Activated naive CD4-positive, alpha-beta T cell treated with anti-CD3 and anti-CD28 coated beads, Interleukin-2, amount 50 U/mL, for 16 hours (primary cell): ENCODE results near the gene ATP1A4.
"Not testable (repeated sequence)": the region's sequence is repeated elsewhere in the genome, so short reads cannot be mapped to it uniquely, and the experiment has no call there.

Source experiments
- DNase-seq: peaks from one replicate; pipeline ENCODE4 v3.0.0-alpha.2; 2020

The ATP1A4 gene

DNA sequence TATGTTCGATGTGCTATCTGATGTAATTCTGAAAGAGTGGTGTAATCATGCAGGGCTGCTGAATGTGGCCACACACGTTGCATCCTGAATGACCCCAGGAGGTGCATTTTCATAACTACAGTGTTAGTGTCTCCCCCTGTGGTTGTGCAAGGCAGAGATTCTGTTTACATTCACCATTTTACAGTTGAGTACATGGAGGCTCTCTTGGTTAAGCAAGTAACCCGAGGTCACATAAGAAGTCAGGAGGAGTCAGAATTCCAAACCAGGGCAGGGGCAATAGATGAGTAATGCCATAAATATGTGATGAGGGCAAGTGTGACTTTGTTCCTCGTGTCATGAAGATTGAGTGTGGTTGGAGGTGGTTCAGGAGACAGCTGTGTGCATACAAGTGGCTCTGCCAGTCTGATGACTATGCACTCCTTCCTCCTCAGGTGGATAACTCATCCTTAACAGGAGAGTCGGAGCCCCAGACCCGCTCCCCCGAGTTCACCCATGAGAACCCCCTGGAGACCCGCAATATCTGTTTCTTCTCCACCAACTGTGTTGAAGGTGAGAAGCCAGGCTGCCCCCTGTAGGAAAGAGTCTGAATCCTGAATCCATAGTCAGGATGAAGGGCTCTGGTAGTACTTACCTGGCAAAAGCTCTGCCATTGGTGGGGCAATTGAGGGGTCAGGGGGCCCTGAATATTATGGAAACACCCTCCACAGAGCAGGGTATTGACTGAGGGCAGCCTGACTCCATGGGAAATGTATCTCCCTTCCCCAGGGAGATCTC is 26.5 kb upstream of the ATP1A4 start:
- DNase-seq, result no peak

DNA sequence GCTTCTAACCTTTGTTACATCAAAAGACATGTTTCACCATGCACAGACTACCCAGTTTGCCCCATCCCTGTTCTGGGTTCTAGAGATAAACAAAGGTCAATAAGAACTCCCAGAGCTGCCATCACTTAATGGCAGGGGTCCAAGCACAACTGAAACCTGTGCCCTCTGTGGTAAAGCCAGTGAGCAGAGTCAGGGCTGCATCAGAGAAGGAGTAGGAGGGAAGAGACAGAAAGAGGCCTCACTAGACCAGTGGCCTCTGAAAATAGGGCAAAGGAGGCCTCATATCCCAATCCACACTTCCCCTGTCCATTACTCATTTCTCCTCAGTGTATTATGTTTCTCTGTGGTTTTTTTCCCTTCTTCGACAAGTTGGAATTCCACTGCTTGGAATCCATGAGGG is 25.7 kb upstream of the ATP1A4 start:
- no peak for DNase-seq

DNA sequence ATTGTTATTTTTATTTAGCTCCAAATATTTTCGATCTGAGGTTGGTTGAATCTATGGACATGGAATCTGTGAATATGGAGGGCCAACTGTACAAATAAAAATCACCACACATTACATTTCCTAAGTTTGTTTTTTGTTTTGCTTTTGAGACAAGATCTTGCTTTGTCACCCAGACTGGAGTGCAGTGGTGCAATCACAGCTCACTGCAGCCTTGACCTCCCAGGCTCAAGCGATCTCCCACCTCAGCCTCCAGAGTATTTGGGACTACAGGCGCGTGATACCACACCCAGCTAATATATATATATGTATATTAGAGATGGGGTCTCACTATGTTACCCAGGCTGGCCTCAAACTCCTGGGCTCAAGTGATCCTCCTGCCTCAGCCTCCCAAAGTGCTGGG is 25.1 kb upstream of the ATP1A4 start:
- not testable (repeated sequence) for DNase-seq

DNA sequence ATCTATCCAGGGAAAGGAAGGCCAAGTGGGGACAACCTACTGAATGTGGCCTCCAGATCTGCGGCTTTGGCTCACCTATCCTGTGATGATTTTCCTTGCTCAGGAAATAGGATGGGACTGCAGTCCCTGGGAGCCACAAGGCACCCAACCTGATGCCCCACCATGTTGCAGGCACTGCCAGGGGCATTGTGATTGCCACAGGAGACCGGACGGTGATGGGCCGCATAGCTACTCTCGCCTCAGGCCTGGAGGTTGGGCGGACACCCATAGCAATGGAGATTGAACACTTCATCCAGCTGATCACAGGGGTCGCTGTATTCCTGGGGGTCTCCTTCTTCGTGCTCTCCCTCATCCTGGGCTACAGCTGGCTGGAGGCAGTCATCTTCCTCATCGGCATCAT is 24.0 kb upstream of the ATP1A4 start:
- no peak for DNase-seq

DNA sequence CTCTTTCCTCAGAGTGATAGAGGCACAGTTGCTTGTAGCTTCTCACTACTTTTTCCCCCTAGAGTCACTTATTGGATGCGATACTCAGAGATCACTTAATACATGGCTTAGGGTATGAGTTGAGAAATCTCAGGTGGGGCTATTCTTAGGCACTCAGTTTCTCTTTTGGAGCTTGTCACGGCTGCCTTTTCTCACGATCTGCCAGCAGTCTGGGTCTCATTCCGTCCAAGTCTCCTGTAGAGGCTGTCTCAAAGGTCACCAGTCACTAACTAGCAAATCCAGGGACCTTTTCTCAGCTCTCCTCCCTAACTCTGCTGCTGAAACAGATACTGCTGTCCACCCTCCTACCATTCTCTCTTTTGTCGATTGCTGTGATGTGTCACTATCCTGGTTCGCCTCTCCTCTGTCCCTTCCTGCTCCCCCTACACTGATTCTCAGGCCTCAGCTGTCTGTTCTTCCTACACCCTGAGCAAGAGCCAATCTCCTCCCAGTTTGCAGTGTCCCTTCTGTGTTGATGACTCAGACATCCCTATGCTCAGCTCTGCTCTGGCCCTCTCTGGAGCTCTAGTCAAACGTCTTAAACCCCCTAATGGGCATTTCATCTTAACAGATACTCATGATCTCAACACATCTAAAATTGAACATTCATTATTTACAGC is 23.4 kb upstream of the ATP1A4 start:
- no peak for DNase-seq

DNA sequence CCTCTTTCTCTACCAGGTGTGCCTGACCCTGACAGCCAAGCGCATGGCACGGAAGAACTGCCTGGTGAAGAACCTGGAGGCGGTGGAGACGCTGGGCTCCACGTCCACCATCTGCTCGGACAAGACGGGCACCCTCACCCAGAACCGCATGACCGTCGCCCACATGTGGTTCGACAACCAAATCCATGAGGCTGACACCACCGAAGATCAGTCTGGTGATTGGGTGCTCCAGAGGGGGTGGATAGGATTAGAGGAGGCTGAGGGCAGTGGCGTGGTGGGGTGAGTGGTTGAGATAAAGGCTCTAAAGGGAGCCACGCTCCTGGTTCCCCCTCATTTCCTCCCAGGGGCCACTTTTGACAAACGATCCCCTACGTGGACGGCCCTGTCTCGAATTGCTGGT is 22.8 kb upstream of the ATP1A4 start:
- DNase-seq, result no peak

DNA sequence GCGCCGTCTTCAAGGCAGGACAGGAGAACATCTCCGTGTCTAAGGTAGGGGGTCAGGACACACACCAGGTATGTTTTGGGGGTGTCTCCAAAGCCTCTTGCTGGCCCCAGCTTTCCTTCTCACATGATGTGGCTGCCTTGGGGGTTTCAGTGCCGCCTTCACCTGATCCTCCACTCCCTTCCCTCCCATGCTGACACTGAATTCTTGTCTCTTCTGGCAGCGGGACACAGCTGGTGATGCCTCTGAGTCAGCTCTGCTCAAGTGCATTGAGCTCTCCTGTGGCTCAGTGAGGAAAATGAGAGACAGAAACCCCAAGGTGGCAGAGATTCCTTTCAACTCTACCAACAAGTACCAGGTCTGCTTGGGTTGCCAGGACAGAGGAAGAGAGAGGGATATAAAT is 22.4 kb upstream of the ATP1A4 start:
- no peak for DNase-seq

DNA sequence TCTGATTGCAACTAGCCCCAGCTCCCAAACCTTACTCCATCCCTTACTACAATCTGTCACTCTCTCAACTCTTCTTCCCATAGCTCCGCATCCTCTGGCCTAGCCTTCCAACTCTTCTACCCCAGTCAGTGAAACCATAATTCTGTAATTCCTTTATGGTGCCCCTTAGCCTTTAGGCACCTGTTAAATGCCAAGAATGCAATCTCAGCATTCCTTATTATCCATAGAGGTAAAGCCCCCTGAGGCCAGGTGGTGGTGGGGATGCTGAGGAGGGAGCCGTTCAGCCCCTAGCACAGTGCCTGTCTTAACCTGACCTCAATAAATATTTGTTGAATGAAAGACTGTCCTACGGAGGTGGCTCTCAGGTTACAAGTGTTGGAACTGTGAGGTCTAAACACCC is 21.8 kb upstream of the ATP1A4 start:
- no peak for DNase-seq

DNA sequence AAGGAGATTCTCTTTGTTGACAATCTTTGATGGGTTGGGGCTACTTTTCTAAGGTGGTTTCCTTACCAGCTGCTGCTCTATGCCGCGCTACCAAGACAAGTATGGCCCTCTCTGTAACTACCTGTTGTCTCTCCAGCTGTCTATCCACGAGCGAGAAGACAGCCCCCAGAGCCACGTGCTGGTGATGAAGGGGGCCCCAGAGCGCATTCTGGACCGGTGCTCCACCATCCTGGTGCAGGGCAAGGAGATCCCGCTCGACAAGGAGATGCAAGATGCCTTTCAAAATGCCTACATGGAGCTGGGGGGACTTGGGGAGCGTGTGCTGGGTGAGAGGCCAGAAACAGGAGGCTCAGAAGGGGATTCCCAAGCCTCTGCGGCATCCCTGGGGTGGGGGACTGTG is 21.4 kb upstream of the ATP1A4 start:
- no peak for DNase-seq

DNA sequence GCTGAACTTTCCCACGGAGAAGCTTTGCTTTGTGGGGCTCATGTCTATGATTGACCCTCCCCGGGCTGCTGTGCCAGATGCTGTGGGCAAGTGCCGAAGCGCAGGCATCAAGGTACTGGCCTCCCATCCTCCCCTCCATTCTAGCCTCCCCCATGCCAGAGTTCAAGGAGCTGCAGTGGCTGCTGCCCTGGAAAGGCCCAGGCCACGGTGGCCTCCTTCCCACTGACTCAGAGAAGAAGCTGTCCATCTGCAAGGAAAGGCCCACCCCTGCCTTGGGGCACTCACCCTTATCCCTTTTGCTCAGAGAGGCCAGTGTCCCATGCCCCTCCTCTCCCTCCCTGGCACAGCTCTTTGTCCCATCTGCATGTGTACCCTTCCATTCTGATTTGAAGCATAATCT is 20.9 kb upstream of the ATP1A4 start:
- no peak for DNase-seq

DNA sequence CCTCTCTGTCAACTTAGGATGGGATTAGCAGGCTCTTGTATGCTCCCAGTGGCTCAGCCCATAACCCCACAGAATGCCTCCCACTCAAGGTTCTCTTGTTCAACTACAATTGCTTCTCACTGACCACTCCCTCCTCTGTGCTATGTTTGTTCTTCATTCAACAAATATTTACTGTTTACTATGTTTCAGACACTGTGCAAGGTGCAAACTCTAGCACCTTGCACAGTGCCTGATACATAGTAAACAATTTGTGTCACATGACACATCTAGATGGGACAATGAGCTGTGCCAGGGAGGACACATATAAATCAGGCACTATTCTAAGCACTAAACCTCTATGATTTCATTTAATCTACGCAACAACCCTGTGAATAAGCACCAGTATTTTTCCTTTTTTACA is 20.5 kb upstream of the ATP1A4 start:
- no peak for DNase-seq

DNA sequence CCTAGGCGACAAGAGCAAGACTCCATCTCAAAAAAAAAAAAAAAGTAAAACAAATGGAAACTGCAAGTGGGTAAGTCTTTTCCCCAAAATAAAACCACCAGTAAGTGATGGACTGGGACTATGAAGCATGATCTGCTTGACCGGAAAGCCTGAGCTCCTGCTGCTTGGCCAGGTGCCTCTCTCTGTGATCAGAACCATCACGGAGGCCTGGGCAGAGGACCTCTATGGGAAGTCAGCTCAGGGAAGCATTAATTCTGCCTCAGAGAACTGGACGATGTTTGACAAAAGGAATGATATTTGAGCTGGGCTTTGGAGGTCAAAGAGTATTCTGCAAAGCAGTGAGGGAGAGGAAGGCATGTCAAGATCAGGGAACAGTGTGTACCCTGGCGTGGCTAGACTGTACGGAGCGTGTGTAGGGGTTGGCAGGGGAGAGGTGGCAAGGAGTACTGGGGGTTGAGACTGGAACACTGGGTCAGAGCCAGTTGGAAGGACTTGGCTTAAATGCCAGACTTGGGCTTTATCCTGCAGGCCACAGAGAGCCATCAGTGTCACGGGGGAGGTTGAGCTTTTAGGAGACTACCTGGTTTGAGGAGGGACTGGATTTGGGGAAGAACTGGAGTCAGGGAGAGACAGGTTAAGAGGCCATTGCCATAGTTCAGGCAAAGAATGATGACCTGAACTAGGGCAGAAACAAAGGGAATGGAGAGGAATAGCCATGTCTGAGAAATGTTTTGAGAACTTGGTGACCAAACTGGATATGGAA is 19.4 kb upstream of the ATP1A4 start:
- no peak for DNase-seq

DNA sequence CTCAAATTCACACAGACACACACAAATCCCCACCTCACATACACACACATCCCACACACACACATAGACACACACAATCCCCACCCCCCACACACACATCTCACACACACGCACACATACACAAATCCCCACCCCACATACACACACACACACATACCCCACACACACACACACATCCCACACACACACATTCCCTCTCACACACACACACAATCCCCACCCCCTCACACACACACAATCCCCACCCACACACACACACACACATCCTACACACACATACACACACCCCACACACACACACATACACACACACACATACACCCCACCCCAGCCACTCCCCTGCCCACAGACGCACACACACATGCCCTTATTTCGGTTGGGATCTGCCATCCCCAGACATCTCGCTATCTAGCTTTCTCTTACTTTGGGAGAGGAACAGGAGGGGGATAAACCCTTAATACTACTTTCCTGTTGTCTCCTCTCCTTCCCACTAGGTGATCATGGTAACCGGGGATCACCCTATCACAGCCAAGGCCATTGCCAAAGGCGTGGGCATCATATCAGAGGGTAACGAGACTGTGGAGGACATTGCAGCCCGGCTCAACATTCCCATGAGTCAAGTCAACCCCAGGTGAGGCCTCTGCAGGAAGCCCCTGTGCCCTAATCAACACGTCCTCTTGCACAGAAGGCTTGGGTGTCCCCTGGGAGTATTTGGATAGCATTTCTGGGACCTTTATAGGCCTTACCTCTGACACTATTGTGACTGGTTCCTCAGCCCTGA is 17.2 kb upstream of the ATP1A4 start:
- DNase-seq, result no peak

DNA sequence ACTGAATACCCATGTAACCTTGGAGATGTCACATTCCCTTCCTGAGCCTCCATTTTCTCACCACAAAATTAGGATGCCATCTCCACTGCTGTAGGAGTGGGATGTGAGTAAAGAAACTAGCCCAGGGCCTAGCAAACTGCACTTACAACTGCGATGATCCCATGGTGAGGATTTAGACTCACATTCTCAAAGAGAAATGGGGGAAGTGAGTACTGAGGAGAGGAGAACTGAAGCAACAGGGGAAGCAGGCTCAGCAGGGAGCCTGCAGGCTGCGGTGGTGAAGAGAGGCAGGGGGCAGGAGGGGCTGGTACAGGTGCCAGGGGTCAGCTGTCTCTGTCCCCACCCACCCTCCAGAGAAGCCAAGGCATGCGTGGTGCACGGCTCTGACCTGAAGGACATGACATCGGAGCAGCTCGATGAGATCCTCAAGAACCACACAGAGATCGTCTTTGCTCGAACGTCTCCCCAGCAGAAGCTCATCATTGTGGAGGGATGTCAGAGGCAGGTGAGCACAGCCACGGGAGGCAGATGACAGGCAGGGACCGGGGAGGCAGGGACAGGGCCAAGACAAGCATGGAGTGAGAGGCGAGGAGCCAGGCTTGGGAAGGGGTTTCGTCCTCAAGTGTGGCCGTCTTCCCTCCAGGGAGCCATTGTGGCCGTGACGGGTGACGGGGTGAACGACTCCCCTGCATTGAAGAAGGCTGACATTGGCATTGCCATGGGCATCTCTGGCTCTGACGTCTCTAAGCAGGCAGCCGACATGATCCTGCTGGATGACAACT is 16.4 kb upstream of the ATP1A4 start:
- no peak for DNase-seq

DNA sequence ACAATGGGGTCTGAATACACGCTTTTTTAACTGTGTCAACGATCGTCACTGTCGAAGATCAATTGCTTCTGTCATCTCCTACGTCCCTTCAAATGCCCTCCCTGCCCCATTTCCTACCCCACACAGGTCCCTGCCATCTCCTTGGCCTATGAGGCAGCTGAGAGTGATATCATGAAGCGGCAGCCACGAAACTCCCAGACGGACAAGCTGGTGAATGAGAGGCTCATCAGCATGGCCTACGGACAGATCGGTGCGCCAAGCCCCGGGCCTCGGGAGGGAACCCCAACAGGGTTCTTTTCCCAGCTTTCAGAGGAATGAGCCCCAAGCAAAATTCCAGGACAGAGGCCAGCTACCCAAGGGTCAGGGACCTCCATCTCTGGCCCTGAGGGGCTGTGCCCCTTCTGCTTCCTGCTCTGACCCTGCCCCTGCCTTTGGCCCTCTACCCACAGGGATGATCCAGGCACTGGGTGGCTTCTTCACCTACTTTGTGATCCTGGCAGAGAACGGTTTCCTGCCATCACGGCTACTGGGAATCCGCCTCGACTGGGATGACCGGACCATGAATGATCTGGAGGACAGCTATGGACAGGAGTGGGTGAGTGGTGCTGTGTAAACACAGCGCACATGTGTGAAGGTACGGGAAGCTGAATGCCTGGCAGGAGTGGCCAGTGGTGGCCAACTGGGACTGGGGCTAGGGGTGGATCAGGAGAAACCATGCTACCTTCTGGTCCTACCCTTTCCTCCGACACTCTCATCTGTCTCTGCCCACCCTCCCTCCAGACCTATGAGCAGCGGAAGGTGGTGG is 15.1 kb upstream of the ATP1A4 start:
- DNase-seq, result no peak

DNA sequence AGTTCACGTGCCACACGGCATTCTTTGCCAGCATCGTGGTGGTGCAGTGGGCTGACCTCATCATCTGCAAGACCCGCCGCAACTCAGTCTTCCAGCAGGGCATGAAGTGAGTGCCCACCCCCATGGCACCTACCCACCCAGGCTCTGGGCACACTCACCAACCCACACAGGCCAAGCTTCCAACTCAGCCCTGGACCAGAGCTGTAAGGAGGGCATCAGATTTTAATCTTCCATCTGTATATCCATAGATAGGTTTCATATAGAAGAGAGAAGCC is 14.5 kb upstream of the ATP1A4 start:
- DNase-seq, result no peak

DNA sequence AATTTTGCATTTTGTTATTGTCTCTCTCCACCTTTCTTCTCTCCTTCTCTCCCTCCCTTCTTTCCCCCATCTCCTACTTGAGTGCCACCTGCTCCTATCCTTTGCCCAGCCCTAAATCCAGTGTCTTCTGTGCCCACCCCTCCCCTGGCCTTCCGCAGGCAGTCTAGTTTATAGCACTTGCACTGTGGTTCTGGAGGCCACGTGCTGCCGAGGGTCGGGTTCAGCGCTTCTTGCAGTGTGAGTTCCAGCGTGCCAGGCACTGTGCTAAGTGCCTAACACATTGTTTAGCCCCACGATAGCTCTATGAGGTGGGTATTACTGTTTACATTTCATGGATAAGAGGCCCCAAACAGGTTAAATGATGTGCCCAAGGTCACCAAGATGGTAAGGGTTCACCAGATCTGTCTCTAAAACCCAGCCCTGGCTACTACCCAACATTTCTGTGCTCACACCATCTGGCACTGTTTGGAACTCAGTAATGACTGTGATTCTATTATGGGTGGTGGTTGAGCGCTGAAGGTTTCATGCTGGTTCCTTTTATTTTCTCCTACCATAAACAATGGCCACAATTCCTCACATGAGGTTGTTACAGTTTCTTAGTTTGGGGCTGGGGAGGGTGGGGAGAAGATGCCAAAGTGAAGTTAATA is 14.1 kb upstream of the ATP1A4 start:
- no peak for DNase-seq

DNA sequence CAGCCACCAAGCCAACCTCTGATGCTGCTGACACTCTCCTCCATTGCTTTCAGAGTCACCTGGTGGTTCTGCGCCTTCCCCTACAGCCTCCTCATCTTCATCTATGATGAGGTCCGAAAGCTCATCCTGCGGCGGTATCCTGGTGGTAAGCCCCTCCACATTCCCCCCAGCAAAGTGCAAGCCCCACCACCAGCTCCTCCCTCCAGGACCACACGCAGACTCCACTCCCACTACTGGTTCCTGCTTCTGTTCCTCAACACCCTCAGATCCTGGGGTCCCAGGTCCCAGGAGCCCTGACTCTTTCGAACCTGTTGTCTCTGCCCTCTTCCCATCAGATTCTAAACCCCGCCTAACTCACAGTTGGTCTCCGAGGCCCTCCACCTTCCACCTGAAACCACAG is 11.6 kb upstream of the ATP1A4 start:
- no peak for DNase-seq

DNA sequence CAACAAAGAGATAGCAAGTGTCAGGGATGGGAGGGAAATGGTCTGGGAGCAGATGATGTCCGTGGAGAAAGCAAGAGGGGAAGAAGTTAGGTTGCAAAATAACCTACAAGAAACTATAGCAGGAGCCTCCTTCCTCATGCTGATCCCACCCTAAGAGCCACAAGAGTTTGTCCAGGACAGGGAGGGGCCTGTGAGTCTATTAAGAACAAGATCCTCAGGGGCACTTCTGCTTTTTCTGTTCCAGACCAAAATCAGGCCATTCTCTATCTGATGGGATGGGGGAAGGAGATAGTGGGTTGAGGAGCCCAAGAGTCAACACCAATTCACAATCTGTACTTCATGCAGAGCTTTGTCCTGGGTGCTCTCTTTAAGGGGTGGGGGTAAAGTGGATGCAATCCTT is 7.7 kb upstream of the ATP1A4 start:
- DNase-seq, result no peak

DNA sequence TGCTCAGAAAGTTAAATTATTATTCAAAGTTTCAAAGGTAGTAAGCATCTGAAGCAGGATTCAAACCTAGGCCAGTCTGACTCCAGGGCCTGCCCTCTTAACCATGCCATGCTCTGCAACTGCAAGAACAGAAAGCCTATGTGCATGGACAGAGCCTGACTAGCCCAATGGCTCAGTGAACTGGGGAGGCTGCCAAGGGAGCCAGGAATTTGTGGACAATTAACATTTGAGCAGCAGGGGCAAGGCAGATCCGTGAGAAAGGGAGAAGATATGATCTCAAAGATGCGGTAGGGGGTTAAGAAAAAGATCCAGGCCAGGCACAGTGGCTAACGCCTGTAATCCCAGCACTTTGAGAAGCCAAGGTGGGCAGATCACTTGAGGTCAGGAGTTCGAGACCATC is 6.5 kb upstream of the ATP1A4 start:
- DNase-seq, result no peak

DNA sequence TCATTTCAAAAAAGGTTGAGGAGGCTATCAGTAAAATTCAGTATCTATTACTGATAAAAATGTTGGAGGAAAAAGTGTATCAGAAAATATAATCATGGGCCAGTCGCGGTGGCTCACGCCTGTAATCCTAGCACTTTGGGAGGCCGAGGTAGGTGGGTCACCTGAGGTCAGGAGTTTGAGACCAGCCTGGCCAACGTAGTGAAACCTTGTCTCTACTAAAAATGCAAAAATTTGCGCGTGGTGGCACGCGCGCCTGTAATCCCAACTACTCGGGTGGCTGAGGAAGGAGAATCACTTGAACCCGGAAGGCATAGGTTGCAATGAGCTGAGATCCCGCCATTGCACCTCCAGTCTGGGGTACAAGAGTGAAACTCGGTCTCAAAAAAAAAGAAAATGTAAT is 5.3 kb upstream of the ATP1A4 start:
- DNase-seq, result no peak
